Activated CD8-positive, alpha-beta memory T cell treated with anti-CD3 and anti-CD28 coated beads for 4 hours (primary cell): ENCODE measurements around the gene KCNJ18.
"Not testable (repeated sequence)": the region's sequence is repeated elsewhere in the genome, so short reads cannot be mapped to it uniquely, and the experiment has no call there.

Source experiments
- DNase-seq, 2 donors: peaks; one replicate each; pipeline ENCODE4 v3.0.0-alpha.2; 2020; ENCODE audit warnings: low read depth in 2 of 2

Gene KCNJ18

GRCh38 chr17:21671437-21671836 lies 20.9 kb upstream of the KCNJ18 start:
- DNase-seq: not testable (repeated sequence)

GRCh38 chr17:21671871-21672270 lies 20.5 kb upstream of the KCNJ18 start:
- DNase-seq: not testable (repeated sequence)

- DNase-seq: not testable (repeated sequence)
Observed at GRCh38 chr17:21673451-21674241, 18.7 kb upstream of the KCNJ18 start.

GRCh38 chr17:21674242-21674731 lies 18.0 kb upstream of the KCNJ18 start:
- DNase-seq: no peak

- not testable (repeated sequence) for DNase-seq
Observed at GRCh38 chr17:21674891-21675738, 17.2 kb upstream of the KCNJ18 start.

GRCh38 chr17:21675739-21676130 lies 16.6 kb upstream of the KCNJ18 start:
- not testable (repeated sequence) for DNase-seq

GRCh38 chr17:21676281-21677111 lies 15.8 kb upstream of the KCNJ18 start:
- DNase-seq: no peak

GRCh38 chr17:21677126-21677910 lies 15.0 kb upstream of the KCNJ18 start:
- no peak for DNase-seq

GRCh38 chr17:21677911-21678310 lies 14.4 kb upstream of the KCNJ18 start:
- no peak for DNase-seq

GRCh38 chr17:21678393-21679081 lies 13.8 kb upstream of the KCNJ18 start:
- DNase-seq: no peak

- no peak for DNase-seq
Observed at GRCh38 chr17:21679256-21680146, 12.8 kb upstream of the KCNJ18 start.

GRCh38 chr17:21680366-21680765 lies 12.0 kb upstream of the KCNJ18 start:
- no peak for DNase-seq

GRCh38 chr17:21680850-21681351 lies 11.4 kb upstream of the KCNJ18 start:
- DNase-seq: not testable (repeated sequence)

- DNase-seq: not testable (repeated sequence)
Observed at GRCh38 chr17:21681576-21681975, 10.7 kb upstream of the KCNJ18 start.

GRCh38 chr17:21682130-21682529 lies 10.2 kb upstream of the KCNJ18 start:
- DNase-seq: not testable (repeated sequence)

- DNase-seq: not testable (repeated sequence)
Observed at GRCh38 chr17:21683142-21683712, 9.1 kb upstream of the KCNJ18 start.

- not testable (repeated sequence) for DNase-seq
Observed at GRCh38 chr17:21683897-21684296, 8.4 kb upstream of the KCNJ18 start.

- not testable (repeated sequence) for DNase-seq
Observed at GRCh38 chr17:21684384-21684783, 7.9 kb upstream of the KCNJ18 start.
